Osteocyte (in vitro differentiated cells): ENCODE measurements around the gene SLC34A1. TPM values are rescaled to one million over a fixed set of nuclear protein-coding genes. Genes with fewer than 3 reads are reported as not detected.
A peak's percentile ranks its signal among the peaks of the same experiment; 100 is the strongest.

Experiments
- DNase-seq: peaks from one replicate; pipeline ENCODE4 v3.0.0; 2021; ENCODE audit warnings: mixed read lengths; ENCODE audit not compliant: unreplicated experiment; ENCODE audit errors: extremely low spot score
- H3K27ac Mint-ChIP-seq: one replicate; pipeline ENCODE4 v1.8.0; 2021; ENCODE audit warnings: mild to moderate bottlenecking, mixed read lengths; ENCODE audit not compliant: unreplicated experiment
- H3K27me3 Mint-ChIP-seq: one replicate; pipeline ENCODE4 v1.8.0; 2021; ENCODE audit warnings: mixed read lengths; ENCODE audit not compliant: unreplicated experiment
- H3K36me3 Mint-ChIP-seq: one replicate; pipeline ENCODE4 v1.8.0; 2021; ENCODE audit warnings: mixed read lengths; ENCODE audit not compliant: unreplicated experiment
- H3K4me1 Mint-ChIP-seq: one replicate; pipeline ENCODE4 v1.8.0; 2021; ENCODE audit warnings: mixed read lengths; ENCODE audit not compliant: unreplicated experiment
- H3K4me3 Mint-ChIP-seq: one replicate; pipeline ENCODE4 v1.8.0; 2021; ENCODE audit warnings: mild to moderate bottlenecking, moderate library complexity, mixed read lengths; ENCODE audit not compliant: unreplicated experiment
- H3K9me3 Mint-ChIP-seq: one replicate; pipeline ENCODE4 v1.8.0; 2021; ENCODE audit warnings: mixed read lengths; ENCODE audit not compliant: unreplicated experiment
- total RNA-seq: library from RNA; stranded (reverse); gene quantifications from 2 replicates; pipeline ENCODE4 v1.2.1, GENCODE V29; 2021
- TF ChIP-seq, protein P1 (sequence below): fragments of 200-600 bp; sonication (generic); IDR thresholded peaks from 2 replicates; pipeline ENCODE4 v1.5.0; 2021; ENCODE audit warnings: antibody characterized with exemption, mild to moderate bottlenecking, moderate library complexity

The SLC34A1 gene
- total RNA-seq, 1 donor from 2014 or later = not detected

- Mint-ChIP-seq H3K27me3 (no peaks in the 10 kb centered on the region), H3K27ac (no peak overlapping the region), H3K4me3 (peak overlapping the region; percentile 30), H3K36me3 (no peaks in the 10 kb centered on the region), H3K9me3 (no peaks in the 10 kb centered on the region), H3K4me1 (peaks cover 18% of the 10 kb centered on the region)
- TF ChIP-seq, protein P1, sequence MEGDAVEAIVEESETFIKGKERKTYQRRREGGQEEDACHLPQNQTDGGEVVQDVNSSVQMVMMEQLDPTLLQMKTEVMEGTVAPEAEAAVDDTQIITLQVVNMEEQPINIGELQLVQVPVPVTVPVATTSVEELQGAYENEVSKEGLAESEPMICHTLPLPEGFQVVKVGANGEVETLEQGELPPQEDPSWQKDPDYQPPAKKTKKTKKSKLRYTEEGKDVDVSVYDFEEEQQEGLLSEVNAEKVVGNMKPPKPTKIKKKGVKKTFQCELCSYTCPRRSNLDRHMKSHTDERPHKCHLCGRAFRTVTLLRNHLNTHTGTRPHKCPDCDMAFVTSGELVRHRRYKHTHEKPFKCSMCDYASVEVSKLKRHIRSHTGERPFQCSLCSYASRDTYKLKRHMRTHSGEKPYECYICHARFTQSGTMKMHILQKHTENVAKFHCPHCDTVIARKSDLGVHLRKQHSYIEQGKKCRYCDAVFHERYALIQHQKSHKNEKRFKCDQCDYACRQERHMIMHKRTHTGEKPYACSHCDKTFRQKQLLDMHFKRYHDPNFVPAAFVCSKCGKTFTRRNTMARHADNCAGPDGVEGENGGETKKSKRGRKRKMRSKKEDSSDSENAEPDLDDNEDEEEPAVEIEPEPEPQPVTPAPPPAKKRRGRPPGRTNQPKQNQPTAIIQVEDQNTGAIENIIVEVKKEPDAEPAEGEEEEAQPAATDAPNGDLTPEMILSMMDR = peak; percentile 56
- no peak for DNase-seq
These were observed 15.2 kb upstream of the SLC34A1 start for GRCh38 chr5:177368869-177369644.

GRCh38 chr5:177369645-177370440 is 14.4 kb upstream of the SLC34A1 start:
- no peak for DNase-seq
- H3K27me3 Mint-ChIP-seq = no peaks in the 10 kb centered on the region
- TF ChIP-seq, protein P1 = no peak
- H3K4me1 Mint-ChIP-seq = peaks cover 18% of the 10 kb centered on the region
- no peaks in the 10 kb centered on the region for H3K9me3 Mint-ChIP-seq
- no peak overlapping the region for H3K27ac Mint-ChIP-seq
- no peak overlapping the region for H3K4me3 Mint-ChIP-seq
- H3K36me3 Mint-ChIP-seq = no peaks in the 10 kb centered on the region

DNA sequence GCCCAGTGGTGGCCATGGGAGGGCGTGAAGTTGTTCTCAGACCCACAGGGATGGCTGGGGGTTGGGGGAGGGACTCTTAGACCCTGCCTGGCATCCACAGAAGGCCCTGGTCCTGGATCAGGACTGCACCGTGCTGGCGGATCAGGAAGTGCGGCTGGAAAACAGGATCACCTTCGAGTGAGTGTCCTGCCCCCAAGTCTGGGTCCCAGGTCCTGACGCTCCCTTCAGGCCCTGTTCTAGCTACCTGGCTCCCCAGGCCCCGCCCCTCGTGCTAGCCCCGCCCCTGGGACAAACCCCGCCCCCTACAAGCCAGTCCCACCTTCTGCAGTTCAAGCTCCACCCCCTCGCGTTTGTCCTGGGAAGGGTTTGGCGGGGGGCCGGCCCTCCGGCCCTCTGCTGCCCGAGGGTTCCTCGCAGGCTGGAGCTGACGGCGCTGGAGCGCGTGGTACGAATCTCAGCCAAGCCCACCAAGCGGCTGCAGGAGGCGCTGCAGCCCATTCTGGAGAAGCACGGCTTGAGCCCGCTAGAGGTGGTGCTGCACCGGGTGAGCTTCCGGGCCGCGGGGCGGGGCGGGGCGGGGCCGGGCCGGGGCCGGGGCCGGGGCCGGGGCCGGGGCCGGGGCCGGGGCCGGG is 13.6 kb upstream of the SLC34A1 start:
- Mint-ChIP-seq H3K27me3 (no peaks in the 10 kb centered on the region), H3K4me1 (peaks cover 18% of the 10 kb centered on the region), H3K4me3 (peak overlapping the region; percentile 69), H3K27ac (no peak overlapping the region), H3K9me3 (no peaks in the 10 kb centered on the region), H3K36me3 (no peaks in the 10 kb centered on the region)
- peak; percentile 93 for DNase-seq
- TF ChIP-seq, protein P1 = peak; percentile 65

DNA sequence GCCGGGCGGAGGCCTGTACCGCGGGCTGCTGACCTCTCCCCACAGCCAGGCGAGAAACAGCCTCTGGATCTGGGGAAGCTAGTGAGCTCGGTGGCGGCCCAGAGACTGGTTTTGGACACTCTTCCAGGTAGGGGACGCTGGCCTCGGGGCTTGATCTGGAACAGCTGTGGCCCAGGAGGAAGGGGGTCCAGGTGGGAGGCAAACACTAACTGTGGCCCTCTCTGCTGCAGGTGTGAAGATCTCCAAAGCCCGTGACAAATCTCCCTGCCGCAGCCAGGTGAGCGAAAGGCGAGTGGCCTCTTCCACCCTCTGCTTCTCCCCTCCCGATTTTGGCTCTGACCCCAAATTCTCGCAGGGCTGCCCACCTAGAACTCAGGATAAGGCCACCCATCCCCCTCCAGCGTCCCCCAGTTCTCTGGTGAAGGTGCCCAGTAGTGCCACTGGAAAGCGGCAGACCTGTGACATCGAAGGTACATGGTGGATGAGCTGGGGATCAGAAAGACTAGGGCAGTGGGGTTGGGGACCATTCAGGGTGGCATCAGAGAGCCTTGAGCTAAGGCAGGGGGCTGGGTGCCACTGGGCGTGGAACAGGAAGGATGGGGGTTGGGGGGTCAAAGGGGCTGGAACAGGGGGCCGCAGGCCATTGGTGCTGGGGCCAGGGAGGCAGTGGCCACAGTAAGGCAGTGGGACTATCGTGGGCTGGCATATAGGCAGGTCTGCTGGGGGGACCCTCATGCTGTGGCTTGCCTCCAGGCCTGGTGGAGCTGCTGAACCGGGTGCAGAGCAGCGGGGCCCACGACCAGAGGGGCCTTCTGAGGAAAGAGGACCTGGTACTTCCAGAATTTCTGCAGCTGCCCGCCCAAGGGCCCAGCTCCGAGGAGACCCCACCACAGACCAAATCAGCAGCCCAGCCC is 12.9 kb upstream of the SLC34A1 start:
- DNase-seq = no peak
- TF ChIP-seq, protein P1 = no peak
- no peak overlapping the region for H3K27ac Mint-ChIP-seq
- peaks cover 14% of the 10 kb centered on the region for H3K4me1 Mint-ChIP-seq
- no peaks in the 10 kb centered on the region for H3K27me3 Mint-ChIP-seq
- H3K36me3 Mint-ChIP-seq = no peaks in the 10 kb centered on the region
- H3K9me3 Mint-ChIP-seq = no peaks in the 10 kb centered on the region
- H3K4me3 Mint-ChIP-seq = peak overlapping the region; percentile 58
